ENCODE results near the gene POLN.
"Not testable (repeated sequence)": the region's sequence is repeated elsewhere in the genome, so short reads cannot be mapped to it uniquely, and the experiment has no call there.

POLN gene

DNA sequence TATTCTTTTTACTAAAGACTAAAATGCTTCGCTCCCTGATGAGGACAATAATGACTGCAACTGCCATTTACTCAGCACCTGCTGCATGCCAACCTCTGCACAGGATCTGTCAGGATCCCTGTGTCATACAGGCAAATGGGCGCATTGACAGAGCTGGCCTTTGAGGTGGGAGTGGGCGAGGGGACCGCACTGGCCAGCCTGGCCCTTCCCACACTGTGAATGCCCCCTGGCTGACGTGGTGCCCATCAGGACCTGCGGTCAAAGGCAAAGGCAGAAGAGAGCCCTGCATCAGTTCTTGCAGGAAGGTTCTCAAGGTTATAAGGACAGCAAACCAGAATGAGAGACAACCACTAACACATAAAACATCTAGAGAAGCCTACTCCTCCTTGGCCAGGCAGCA, 67.9 kb downstream of the POLN start:
- Mint-ChIP-seq H3K9me3 (no peaks in the 10 kb centered on the region), H3K36me3 (ENCODE audit: low read depth) (peaks cover 4% of the 10 kb centered on the region), H3K4me3 (no peak overlapping the region), H3K27me3 (no peaks in the 10 kb centered on the region), H3K4me1 (ENCODE audit: low read depth) (peaks cover 43% of the 10 kb centered on the region), H3K27ac (no peak overlapping the region)
- intact Hi-C loops (cut with micrococcal nuclease) = no loop called here

DNA sequence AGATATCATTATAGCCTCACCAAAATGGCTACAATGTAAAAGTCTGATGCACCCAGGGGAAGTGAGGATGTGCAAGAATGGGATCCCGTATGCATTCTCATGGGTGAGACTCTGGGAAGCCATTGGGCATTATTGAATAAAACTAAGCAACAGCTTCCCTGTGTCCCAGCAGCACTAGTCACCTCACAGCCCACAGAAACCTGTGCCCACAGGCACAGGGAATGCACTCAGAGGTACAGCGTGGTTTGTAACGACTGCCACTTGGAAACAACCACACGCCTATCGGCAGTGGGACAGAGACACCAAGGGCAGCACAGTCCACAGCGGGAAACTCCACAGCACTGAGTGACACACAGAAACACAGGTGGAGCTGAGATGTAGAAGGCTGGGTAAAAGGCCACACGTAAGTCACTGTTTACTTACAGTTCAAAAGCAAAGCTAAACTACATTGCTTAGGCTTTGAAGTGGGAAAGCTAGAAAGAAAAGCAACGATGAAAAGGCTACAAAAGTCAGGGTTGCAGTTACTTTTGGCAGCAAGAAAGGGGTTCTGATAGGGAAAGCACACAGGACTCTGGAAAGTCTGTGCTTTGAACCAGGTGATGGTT, 69.2 kb downstream of the POLN start:
- H3K27me3 Mint-ChIP-seq = no peaks in the 10 kb centered on the region
- no peaks in the 10 kb centered on the region for H3K9me3 Mint-ChIP-seq
- peak overlapping the region; percentile 2 for H3K4me3 Mint-ChIP-seq
- H3K36me3 Mint-ChIP-seq (ENCODE audit: low read depth) = peaks cover 7% of the 10 kb centered on the region
- intact Hi-C loops (cut with micrococcal nuclease) = no loop called here
- peak overlapping the region; percentile 54 for H3K27ac Mint-ChIP-seq
- H3K4me1 Mint-ChIP-seq (ENCODE audit: low read depth) = peaks cover 46% of the 10 kb centered on the region

DNA sequence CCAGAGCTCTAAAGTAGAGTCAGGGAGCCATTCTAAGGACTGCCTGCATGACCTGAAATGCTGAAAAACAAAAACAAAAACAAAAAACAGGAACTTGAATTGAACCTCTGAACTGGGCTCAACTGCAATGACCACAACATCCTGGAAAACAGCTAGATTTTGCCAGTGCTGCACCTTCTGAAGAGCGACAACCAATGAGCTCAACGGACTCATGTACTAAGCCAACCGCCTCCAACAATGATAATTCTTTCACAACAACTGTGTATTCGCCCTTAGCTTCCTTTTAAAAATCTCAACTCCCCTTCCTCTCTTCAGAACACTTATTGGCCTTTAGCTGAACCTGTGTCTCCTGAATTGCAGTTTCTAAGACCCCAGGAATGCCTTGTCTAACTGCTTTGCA, 69.8 kb downstream of the POLN start:
- Mint-ChIP-seq H3K4me3 (peak overlapping the region; percentile 2), H3K9me3 (no peaks in the 10 kb centered on the region), H3K36me3 (ENCODE audit: low read depth) (peaks cover 7% of the 10 kb centered on the region), H3K27me3 (no peaks in the 10 kb centered on the region), H3K27ac (peak overlapping the region; percentile 54), H3K4me1 (ENCODE audit: low read depth) (peaks cover 46% of the 10 kb centered on the region)
- intact Hi-C loops (cut with micrococcal nuclease) = no loop called here

DNA sequence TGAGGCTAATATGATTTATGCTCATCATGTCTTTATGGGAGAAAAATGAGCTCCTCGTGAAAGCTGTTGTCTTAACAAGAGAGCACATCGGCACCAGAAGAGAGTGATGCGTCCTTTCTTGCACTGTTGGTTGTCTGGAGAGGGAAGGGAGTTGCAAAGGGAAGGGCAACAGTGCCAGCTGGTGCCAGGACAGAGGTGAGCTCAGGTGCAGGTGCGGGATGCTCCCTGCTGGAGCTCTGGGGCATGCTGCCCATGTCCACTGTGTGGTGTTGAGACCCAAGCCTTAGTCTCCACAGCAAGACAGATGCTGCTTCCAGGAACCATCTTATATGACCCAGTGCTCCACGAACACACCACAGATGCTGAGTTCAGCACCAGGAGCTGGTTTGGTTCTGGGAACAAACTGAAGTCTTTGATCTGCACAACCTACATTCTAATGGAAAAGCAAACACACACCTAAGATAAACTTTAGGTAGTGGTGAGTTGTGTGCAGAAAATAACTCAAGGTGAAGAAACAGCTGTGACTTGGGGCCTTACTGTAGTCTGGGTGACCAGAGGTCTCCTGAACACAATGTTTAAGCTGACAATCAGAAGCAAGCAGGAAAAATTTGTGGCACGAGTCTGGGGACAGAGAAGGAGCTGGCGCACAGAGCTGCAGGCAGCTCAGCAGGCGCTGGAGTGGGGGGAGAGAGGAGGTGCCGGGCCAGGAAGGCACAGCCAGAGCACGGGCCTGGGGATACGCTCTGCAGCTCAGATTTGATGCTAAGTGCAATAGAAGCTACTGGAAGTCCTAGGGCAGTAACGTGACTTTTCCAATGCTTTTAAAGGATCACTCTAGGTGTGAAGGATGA, 73.2 kb downstream of the POLN start:
- peaks cover 7% of the 10 kb centered on the region for H3K36me3 Mint-ChIP-seq (ENCODE audit: low read depth)
- no peak overlapping the region for H3K4me3 Mint-ChIP-seq

DNA sequence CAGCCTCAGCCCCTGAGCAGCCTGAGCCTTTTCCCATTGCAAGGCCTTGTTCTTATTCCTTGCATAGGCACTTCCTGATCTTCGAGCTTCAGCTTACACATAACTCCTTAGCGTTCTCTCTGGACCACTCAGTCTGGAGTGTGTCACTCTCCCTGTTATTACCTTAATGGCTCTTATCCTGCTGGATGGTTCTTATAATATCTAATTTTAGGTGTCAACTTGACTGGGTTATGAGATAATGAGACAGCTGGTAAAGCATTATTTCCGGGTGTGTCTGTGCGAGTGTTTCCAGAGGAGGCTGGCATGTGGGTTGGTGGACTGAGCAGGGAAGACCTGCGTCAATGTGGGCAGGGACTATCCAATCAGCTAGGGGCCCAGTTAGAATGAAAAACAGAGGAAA, 75.7 kb downstream of the POLN start:
- Mint-ChIP-seq H3K36me3 (ENCODE audit: low read depth) (peaks cover 7% of the 10 kb centered on the region), H3K9me3 (no peaks in the 10 kb centered on the region)
- intact Hi-C loops (cut with micrococcal nuclease) = no loop called here

More for the DNA sequence above, 73.2 kb downstream of the POLN start:
- Mint-ChIP-seq H3K9me3 (no peaks in the 10 kb centered on the region), H3K27me3 (no peaks in the 10 kb centered on the region), H3K4me1 (ENCODE audit: low read depth) (peaks cover 46% of the 10 kb centered on the region), H3K27ac (peak overlapping the region; percentile 9)
- intact Hi-C loops (cut with micrococcal nuclease) = no loop called here

DNA sequence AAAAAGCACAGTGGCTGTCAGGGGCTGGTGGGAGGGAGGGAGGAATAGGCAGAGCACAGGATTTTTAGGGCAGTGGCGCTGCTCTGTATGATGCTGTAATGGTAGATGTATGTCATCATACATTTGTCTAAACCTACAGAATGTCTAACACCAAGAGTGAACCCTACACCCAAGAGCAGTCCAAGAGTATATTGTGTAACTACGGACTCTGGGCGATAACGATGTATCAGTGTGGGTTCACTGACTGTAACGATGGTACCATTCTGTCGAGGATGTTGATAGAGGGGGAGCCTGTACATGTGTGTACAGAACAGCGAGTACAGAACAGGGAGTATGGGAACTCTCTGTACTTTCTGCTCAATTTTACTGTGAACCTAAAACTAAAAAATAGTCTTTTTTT, 76.5 kb downstream of the POLN start:
- intact Hi-C loops (cut with micrococcal nuclease) = no loop called here
- H3K9me3 Mint-ChIP-seq = no peaks in the 10 kb centered on the region
- H3K36me3 Mint-ChIP-seq (ENCODE audit: low read depth) = peaks cover 7% of the 10 kb centered on the region
- H3K4me1 Mint-ChIP-seq (ENCODE audit: low read depth) = peaks cover 15% of the 10 kb centered on the region
- no peak overlapping the region for H3K27ac Mint-ChIP-seq
- no peak overlapping the region for H3K4me3 Mint-ChIP-seq
- H3K27me3 Mint-ChIP-seq = no peaks in the 10 kb centered on the region

More for the DNA sequence above, 75.7 kb downstream of the POLN start:
- Mint-ChIP-seq H3K4me1 (ENCODE audit: low read depth) (peaks cover 23% of the 10 kb centered on the region), H3K27ac (no peak overlapping the region), H3K4me3 (no peak overlapping the region), H3K27me3 (no peaks in the 10 kb centered on the region)

DNA sequence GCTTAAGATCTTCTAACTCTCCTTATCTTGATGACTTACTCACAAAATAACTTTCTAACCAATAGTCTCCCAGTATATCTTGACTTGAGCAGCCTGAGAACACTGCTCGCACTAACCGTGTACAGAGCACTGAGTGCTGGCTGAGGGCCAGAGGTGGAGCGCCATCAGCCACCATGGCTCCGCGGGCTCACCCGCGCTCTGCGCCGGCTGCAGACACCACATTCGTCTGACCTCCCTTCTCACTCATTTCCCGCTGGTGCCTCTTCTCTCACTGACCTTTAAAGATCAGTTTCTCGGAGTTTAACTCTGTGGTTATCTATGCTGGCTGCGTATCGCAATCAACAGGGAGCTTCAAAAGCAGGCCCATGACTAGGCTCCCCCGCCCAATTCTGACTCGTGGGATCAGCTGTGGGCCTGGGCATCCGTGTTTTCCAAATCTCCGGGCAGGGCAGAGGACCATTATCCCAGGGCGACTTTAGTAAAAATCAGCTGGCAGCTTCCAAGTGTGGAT, 78.6 kb downstream of the POLN start:
- intact Hi-C loops (cut with micrococcal nuclease) = no loop called here
- no peaks in the 10 kb centered on the region for H3K9me3 Mint-ChIP-seq
- H3K27ac Mint-ChIP-seq = no peak overlapping the region

DNA sequence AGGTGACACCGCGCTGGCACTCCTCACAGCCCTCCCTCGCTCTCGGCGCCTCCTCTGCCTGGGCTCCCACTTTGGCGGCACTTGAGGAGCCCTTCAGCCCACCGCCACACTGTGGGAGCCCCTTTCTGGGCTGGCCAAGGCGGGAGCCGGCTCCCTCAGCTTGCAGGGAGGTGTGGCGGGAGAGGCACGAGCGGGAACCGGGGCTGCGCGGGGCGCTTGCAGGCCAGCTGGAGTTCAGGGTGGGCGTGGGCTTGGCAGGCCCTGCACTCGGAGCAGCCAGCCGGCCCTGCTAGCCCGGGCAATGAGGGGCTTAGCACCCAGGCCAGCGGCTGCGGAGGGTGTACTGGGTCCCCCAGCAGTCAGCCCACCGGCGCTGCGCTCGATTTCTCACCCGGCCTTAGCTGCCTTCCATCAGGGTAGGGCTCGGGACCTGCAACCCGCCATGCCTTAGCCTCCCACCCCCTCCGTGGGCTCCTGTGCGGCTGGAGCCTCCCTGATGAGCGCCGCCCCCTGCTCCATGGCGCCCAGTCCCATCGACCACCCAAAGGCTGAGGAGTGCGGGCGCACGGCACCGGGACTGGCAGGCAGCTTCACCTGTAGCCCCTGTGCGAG, 80.7 kb downstream of the POLN start:
- H3K36me3 Mint-ChIP-seq (ENCODE audit: low read depth); H3K27ac Mint-ChIP-seq; H3K4me3 Mint-ChIP-seq; H3K9me3 Mint-ChIP-seq; intact Hi-C loops (cut with micrococcal nuclease); H3K27me3 Mint-ChIP-seq; H3K4me1 Mint-ChIP-seq (ENCODE audit: low read depth): not testable (repeated sequence)

More for the DNA sequence above, 78.6 kb downstream of the POLN start:
- H3K36me3 Mint-ChIP-seq (ENCODE audit: low read depth) = no peaks in the 10 kb centered on the region
- no peaks in the 10 kb centered on the region for H3K4me1 Mint-ChIP-seq (ENCODE audit: low read depth)
- H3K27me3 Mint-ChIP-seq = no peaks in the 10 kb centered on the region
- H3K4me3 Mint-ChIP-seq = no peak overlapping the region

DNA sequence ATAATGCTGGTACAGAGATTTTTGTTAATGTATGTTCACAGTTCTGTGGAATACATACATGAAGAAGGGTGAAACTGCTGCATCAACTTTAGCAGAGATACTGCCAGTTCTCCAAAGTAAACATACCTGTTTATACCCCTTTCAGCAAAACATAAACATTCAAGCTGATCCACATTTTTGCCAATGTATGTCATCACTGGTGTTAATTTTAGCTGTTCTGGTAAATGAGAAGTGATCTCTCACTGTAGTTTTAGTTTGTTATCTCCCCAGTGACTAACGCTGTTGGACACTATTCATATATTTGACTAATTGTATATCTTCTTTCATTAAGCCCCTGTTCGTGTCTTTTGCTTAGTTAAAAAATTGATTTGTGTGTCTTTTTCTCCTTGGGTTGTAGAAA, 82.0 kb downstream of the POLN start:
- Mint-ChIP-seq H3K4me1 (ENCODE audit: low read depth) (peaks cover 9% of the 10 kb centered on the region), H3K27me3 (no peaks in the 10 kb centered on the region), H3K27ac (no peak overlapping the region), H3K4me3 (no peak overlapping the region), H3K36me3 (ENCODE audit: low read depth) (no peaks in the 10 kb centered on the region), H3K9me3 (no peaks in the 10 kb centered on the region)
- intact Hi-C loops (cut with micrococcal nuclease) = no loop called here

DNA sequence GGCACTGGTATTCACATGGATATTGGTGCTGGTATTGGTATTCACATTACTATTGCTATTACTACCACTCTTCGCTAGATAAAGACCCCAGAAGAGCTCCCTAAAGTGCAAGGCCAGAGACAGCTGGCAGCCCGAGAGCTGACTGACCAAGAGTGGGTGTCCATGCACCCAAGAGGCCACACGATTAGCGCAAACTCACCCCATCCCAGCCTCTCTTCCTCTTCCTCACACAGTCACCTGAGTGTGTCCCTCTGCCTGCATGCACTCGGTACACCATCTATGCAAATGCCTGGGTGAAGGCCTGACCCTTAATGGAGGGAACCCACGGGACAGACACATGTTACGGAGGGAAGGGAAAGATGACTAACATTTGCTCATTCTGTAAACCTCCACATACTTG, 86.7 kb downstream of the POLN start:
- no peak overlapping the region for H3K27ac Mint-ChIP-seq
- peaks cover 9% of the 10 kb centered on the region for H3K4me1 Mint-ChIP-seq (ENCODE audit: low read depth)
- peaks cover 14% of the 10 kb centered on the region for H3K27me3 Mint-ChIP-seq
- no peak overlapping the region for H3K4me3 Mint-ChIP-seq
- H3K36me3 Mint-ChIP-seq (ENCODE audit: low read depth) = no peaks in the 10 kb centered on the region
- intact Hi-C loops (cut with micrococcal nuclease) = no loop called here
- H3K9me3 Mint-ChIP-seq = no peaks in the 10 kb centered on the region

DNA sequence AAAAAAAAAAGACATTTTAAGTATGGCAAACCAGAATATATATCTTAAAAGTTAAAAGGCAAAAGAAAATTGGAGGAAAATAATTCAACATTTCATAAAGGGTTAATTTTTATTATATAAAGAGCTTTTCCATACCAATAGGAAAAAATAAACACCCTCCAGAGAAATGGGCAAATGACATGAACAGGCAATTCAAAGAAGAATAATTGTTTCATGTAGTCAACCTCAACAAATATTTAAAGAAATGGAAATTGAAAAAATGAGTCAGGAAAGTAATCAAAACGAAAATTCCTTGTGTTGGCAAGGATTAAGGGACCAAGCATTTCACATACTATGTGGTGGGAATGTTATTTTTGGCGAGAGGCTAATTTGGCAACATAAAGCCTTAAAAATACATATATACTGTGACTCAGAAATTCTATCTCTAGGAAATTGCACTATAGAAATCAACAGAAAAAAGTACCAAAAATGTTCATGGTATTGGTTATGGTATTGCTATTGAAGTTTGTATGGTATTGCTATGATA, 87.6 kb downstream of the POLN start:
- no peak overlapping the region for H3K27ac Mint-ChIP-seq

DNA sequence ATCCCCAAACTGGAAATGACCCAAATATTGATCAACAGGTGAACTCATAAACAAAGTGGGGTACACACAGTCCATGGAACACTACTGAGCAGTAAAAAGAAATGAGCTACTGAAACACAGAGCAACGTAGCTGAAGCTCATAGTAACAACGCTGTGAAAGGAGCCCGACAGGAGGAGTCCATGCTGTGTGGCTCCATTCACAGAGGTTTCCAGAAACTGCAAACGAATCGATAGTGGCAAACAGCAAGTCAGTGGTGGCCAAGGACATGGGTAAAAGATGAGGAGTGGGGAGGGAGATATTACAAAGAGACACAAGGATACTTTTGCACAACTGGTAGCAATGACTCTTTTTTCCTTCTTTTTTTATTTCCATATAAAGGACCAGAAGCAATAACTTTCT, 90.4 kb downstream of the POLN start:
- Mint-ChIP-seq H3K4me3 (no peak overlapping the region), H3K27ac (no peak overlapping the region), H3K4me1 (ENCODE audit: low read depth) (peaks cover 2% of the 10 kb centered on the region), H3K36me3 (ENCODE audit: low read depth) (no peaks in the 10 kb centered on the region), H3K27me3 (peaks cover 21% of the 10 kb centered on the region), H3K9me3 (no peaks in the 10 kb centered on the region)
- intact Hi-C loops (cut with micrococcal nuclease) = no loop called here

More for the DNA sequence above, 87.6 kb downstream of the POLN start:
- no peaks in the 10 kb centered on the region for H3K9me3 Mint-ChIP-seq
- peaks cover 9% of the 10 kb centered on the region for H3K4me1 Mint-ChIP-seq (ENCODE audit: low read depth)
- H3K36me3 Mint-ChIP-seq (ENCODE audit: low read depth) = no peaks in the 10 kb centered on the region
- H3K27me3 Mint-ChIP-seq = peaks cover 18% of the 10 kb centered on the region
- intact Hi-C loops (cut with micrococcal nuclease) = no loop called here
- no peak overlapping the region for H3K4me3 Mint-ChIP-seq

DNA sequence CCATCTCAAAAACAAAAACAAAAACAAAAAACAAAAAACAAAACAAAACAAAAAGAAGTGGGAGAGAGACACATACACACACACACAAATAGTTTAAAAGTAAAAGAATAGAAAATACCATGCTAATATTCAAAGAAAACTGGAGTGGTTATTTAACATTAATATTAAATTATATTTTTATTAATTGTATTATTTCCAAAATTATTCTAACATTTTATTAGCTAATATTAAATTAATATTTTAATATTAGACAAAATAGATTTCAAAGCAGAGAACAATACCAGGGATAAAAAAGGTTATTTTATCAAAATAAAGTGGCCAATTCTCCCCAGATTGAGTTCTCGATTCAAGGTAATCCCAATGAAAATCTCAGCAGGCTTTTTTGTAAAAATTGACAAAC, 91.8 kb downstream of the POLN start:
- H3K4me1 Mint-ChIP-seq (ENCODE audit: low read depth) = no peaks in the 10 kb centered on the region
- H3K9me3 Mint-ChIP-seq = no peaks in the 10 kb centered on the region
- H3K27ac Mint-ChIP-seq = no peak overlapping the region
- H3K4me3 Mint-ChIP-seq = no peak overlapping the region
- peaks cover 22% of the 10 kb centered on the region for H3K27me3 Mint-ChIP-seq
- H3K36me3 Mint-ChIP-seq (ENCODE audit: low read depth) = no peaks in the 10 kb centered on the region
- intact Hi-C loops (cut with micrococcal nuclease) = no loop called here
